Fibroblast of lung (primary cell): ENCODE measurements around the gene GOLGA8S. TPM values are rescaled to one million over a fixed set of nuclear protein-coding genes. Genes with fewer than 3 reads are reported as not detected.
"Not testable (repeated sequence)": the region's sequence is repeated elsewhere in the genome, so short reads cannot be mapped to it uniquely, and the experiment has no call there.

ENCODE experiments used
- DNase-seq, 2 donors: peaks; one replicate each; pipeline versions ENCODE4 v3.0.0 to v3.0.0-alpha.2; 2010; ENCODE audit warnings: low read depth in 2 of 2
- H2AFZ ChIP-seq: 2 replicates; pipeline ENCODE4 v1.5.1; 2012; ENCODE audit warnings: low read length, control low read depth, inconsistent platforms
- H3K27ac ChIP-seq: 2 replicates; pipeline ENCODE4 v1.5.1; 2011; ENCODE audit warnings: low read length, control low read depth; ENCODE audit not compliant: insufficient read depth
- H3K27me3 ChIP-seq: 2 replicates; pipeline ENCODE4 v1.5.1; 2011; ENCODE audit warnings: mild to moderate bottlenecking, low read length; ENCODE audit not compliant: control insufficient read depth, insufficient read depth
- H3K36me3 ChIP-seq: 2 replicates; pipeline ENCODE4 v1.5.1; 2011; ENCODE audit warnings: low read length; ENCODE audit not compliant: control insufficient read depth, insufficient read depth
- H3K4me1 ChIP-seq: 2 replicates; pipeline ENCODE4 v1.5.1; 2011; ENCODE audit warnings: low read length; ENCODE audit not compliant: control insufficient read depth, insufficient read depth; ENCODE audit errors: extremely low read depth
- H3K4me2 ChIP-seq: 2 replicates; pipeline ENCODE4 v1.5.1; 2011; ENCODE audit warnings: low read length, control low read depth; ENCODE audit not compliant: insufficient read depth; ENCODE audit errors: extremely low read depth
- H3K4me3 ChIP-seq, 4 experiments: fragments of 200-600 bp in 1 of 4; sonication (generic) in 1 of 4; replicated peaks in 1 of 4; 2 replicates each; pipeline ENCODE4 v1.5.1; 2011 to 2016; ENCODE audit warnings: low read length in 4 of 4, low read depth in 3 of 4, mild to moderate bottlenecking in 3 of 4, control low read depth in 2 of 4, inconsistent platforms in 1 of 4, mixed read lengths in 1 of 4; ENCODE audit not compliant: insufficient read depth in 1 of 4; ENCODE audit errors: control extremely low read depth in 1 of 4
- H3K79me2 ChIP-seq: 2 replicates; pipeline ENCODE4 v1.5.1; 2012; ENCODE audit warnings: mild to moderate bottlenecking, low read length, inconsistent platforms; ENCODE audit not compliant: control insufficient read depth, insufficient read depth
- H3K9ac ChIP-seq: 2 replicates; pipeline ENCODE4 v1.5.1; 2011; ENCODE audit warnings: mild to moderate bottlenecking, low read length, control low read depth; ENCODE audit not compliant: insufficient read depth
- H3K9me3 ChIP-seq: 2 replicates; pipeline ENCODE4 v1.5.1; 2012; ENCODE audit warnings: low read depth, low read length; ENCODE audit not compliant: control insufficient read depth, insufficient read depth
- H4K20me1 ChIP-seq: 2 replicates; pipeline ENCODE4 v1.5.1; 2011; ENCODE audit warnings: low read length; ENCODE audit not compliant: control insufficient read depth, insufficient read depth; ENCODE audit errors: extremely low read depth
- CTCF ChIP-seq, 2 donors: IDR thresholded peaks in 1 of 2; conservative IDR thresholded peaks in 1 of 2; 1 replicate in 1 of 2; 2 replicates in 1 of 2; pipeline ENCODE4 v1.5.1; 2011 to 2012; ENCODE audit warnings: low read length in 2 of 2, control low read depth in 1 of 2, inconsistent platforms in 1 of 2, low read depth in 1 of 2, mild to moderate bottlenecking in 1 of 2
- EZH2 ChIP-seq: IDR thresholded peaks from 2 replicates; pipeline ENCODE4 v1.5.1; 2012; ENCODE audit warnings: low read length, control low read depth, mild to moderate bottlenecking; ENCODE audit errors: missing control alignments
- polyA plus RNA-seq, 2 donors: library from polyadenylated mRNA; depleted of rRNA in 1 of 2; stranded (reverse) in 1 of 2; unstranded in 1 of 2; fragments of >200 nt; gene quantifications; 2 replicates each; pipeline ENCODE4 v1.2.1, GENCODE V29; 2011 to 2012; ENCODE audit warnings: missing spikeins in 1 of 2
- total RNA-seq: library from RNA; depleted of rRNA; stranded (reverse); fragments of >200 nt; gene quantifications from 2 replicates; pipeline ENCODE4 v1.2.1, GENCODE V29; 2014

GOLGA8S gene
- total and polyA plus RNA-seq, 2 donors (not counting 1 experiment from before 2014, with no cell fraction given): under 0.01 to 0.03 TPM

DNA sequence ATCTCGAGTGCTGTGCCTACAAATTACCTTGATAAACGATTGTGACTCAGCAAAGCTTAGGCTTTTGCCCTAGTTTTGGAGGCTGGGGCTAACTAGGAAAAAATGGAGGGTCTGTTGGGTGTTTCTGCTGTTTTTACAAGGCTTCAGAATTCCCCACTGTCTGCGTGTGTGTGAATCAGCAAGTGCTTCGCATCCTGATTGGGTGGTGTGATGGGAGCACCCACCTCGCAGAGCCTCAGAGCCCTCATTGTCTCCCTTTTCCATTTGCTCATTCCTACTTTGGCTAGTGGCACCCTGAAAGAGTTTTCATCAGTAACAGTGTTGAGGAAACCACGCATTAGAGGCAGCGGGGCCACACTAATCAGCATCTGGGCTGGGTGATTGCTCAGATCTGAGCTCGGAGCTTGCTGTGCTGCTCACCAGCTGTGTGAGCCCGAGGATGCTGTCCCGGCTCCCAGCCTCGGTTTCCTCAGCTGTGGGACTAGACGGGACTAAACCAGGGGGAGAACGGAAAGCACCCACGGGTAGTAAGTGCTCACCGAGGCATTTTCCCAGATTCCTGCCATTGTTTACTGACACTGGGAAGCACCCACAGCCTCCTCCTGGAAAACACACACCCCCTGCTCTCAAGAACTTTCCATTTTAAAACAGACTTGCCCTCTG, 40.6 kb downstream of the GOLGA8S start:
- no peak overlapping the region for H2AFZ ChIP-seq
- no peak overlapping the region for H3K9ac ChIP-seq
- no peak overlapping the region for H3K4me2 ChIP-seq

DNA sequence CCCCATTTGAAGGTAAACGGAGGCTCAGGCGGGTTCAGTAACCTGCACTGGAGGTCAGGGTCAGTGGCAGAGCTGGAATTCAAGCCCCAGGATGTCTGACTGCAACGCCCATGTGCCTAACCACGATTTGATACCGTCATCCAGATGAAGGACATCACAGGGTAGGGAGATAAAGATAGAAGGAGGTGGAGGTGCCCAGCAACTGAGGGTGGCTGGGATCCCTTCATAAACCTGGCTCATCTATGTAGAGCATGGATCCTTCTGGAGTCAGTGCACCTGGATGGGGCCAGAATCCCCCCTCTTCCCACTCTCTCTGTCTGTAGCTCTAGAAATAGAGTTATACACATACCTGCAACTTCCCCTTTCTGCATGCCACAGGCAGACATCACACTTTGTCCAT, 41.3 kb downstream of the GOLGA8S start:
- H3K9me3 ChIP-seq: no peaks in the 10 kb centered on the region
- no peak overlapping the region for H2AFZ ChIP-seq
- H3K27ac ChIP-seq: no peak overlapping the region
- no peaks in the 10 kb centered on the region for H3K27me3 ChIP-seq
- DNase-seq: no peak
- no peaks in the 10 kb centered on the region for H3K4me1 ChIP-seq
- H3K36me3 ChIP-seq: no peaks in the 10 kb centered on the region
- H4K20me1 ChIP-seq: no peaks in the 10 kb centered on the region
- no peaks in the 10 kb centered on the region for H3K79me2 ChIP-seq
- no peak overlapping the region for H3K9ac ChIP-seq
- H3K4me3 ChIP-seq: no peak overlapping the region
- TF ChIP-seq EZH2: no peak
- TF ChIP-seq CTCF (conservative IDR thresholded peaks at IDR 0.05 in 1 of 2, IDR thresholded peaks at IDR 0.05 in 1 of 2; ENCODE audit: low read depth in 1 of 2, low read length in 2 of 2): no peak
- H3K4me2 ChIP-seq: no peak overlapping the region

More for the DNA sequence above, 40.6 kb downstream of the GOLGA8S start:
- H3K36me3 ChIP-seq: no peaks in the 10 kb centered on the region
- TF ChIP-seq CTCF (conservative IDR thresholded peaks at IDR 0.05 in 1 of 2, IDR thresholded peaks at IDR 0.05 in 1 of 2; ENCODE audit: low read depth in 1 of 2, low read length in 2 of 2) (no peak), EZH2 (no peak)
- no peak overlapping the region for H3K4me3 ChIP-seq
- no peaks in the 10 kb centered on the region for H3K27me3 ChIP-seq
- no peak for DNase-seq
- H4K20me1 ChIP-seq: no peaks in the 10 kb centered on the region
- no peak overlapping the region for H3K27ac ChIP-seq
- no peaks in the 10 kb centered on the region for H3K9me3 ChIP-seq
- H3K79me2 ChIP-seq: no peaks in the 10 kb centered on the region
- H3K4me1 ChIP-seq: no peaks in the 10 kb centered on the region

- no peak for TF ChIP-seq EZH2
- TF ChIP-seq CTCF (conservative IDR thresholded peaks at IDR 0.05 in 1 of 2, IDR thresholded peaks at IDR 0.05 in 1 of 2; ENCODE audit: low read depth in 1 of 2, low read length in 2 of 2): no peak
- no peak overlapping the region for H2AFZ ChIP-seq
- H3K27me3 ChIP-seq: no peaks in the 10 kb centered on the region
- H3K27ac ChIP-seq: no peak overlapping the region
- no peaks in the 10 kb centered on the region for H4K20me1 ChIP-seq
- no peak overlapping the region for H3K4me2 ChIP-seq
- H3K4me1 ChIP-seq: no peaks in the 10 kb centered on the region
- H3K79me2 ChIP-seq: no peaks in the 10 kb centered on the region
- H3K36me3 ChIP-seq: no peaks in the 10 kb centered on the region
- H3K9me3 ChIP-seq: no peaks in the 10 kb centered on the region
- no peak overlapping the region for H3K4me3 ChIP-seq
- no peak overlapping the region for H3K9ac ChIP-seq
- no peak for DNase-seq
Observed at GRCh38 chr15:23397779-23398178, 43.2 kb downstream of the GOLGA8S start.

- not testable (repeated sequence) for H3K27ac ChIP-seq, H3K4me2 ChIP-seq, H4K20me1 ChIP-seq, DNase-seq, H3K27me3 ChIP-seq, H2AFZ ChIP-seq, H3K4me1 ChIP-seq, H3K9me3 ChIP-seq, H3K4me3 ChIP-seq, H3K79me2 ChIP-seq, H3K9ac ChIP-seq, H3K36me3 ChIP-seq
Observed at GRCh38 chr15:23398357-23398756, 43.8 kb downstream of the GOLGA8S start.

DNA sequence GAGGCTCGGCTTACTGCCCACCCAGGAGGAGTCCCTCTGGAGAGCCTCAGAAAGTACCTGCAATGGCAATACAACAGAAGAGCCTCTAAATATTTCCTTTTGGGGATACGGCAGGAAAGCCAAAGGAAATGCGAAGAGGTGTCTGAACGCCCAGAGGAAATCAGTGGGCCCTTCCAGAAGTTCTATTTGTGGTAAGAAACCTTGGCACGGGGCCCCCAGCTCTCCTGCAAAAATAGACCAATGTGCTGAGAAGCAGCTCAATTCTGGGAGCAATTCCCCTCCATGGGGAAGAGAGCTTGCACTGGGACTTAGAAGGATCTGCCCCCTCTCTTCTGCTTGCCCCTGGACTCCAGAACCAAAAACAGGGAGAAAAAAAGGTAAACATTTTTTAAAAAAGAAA, 44.7 kb downstream of the GOLGA8S start:
- not testable (repeated sequence) for H3K4me2 ChIP-seq, DNase-seq, H4K20me1 ChIP-seq, H3K4me3 ChIP-seq, H3K9ac ChIP-seq, H3K36me3 ChIP-seq, H3K9me3 ChIP-seq, H2AFZ ChIP-seq, H3K27me3 ChIP-seq, H3K27ac ChIP-seq, H3K4me1 ChIP-seq, H3K79me2 ChIP-seq
